ENCODE results near the gene RXRA. TPM values are rescaled to one million over a fixed set of nuclear protein-coding genes. Genes with fewer than 3 reads are reported as not detected.

Gene RXRA
- total RNA-seq, 6 donors from 2014 or later: 43.8 to 92.7 (median 74.1) TPM

DNA sequence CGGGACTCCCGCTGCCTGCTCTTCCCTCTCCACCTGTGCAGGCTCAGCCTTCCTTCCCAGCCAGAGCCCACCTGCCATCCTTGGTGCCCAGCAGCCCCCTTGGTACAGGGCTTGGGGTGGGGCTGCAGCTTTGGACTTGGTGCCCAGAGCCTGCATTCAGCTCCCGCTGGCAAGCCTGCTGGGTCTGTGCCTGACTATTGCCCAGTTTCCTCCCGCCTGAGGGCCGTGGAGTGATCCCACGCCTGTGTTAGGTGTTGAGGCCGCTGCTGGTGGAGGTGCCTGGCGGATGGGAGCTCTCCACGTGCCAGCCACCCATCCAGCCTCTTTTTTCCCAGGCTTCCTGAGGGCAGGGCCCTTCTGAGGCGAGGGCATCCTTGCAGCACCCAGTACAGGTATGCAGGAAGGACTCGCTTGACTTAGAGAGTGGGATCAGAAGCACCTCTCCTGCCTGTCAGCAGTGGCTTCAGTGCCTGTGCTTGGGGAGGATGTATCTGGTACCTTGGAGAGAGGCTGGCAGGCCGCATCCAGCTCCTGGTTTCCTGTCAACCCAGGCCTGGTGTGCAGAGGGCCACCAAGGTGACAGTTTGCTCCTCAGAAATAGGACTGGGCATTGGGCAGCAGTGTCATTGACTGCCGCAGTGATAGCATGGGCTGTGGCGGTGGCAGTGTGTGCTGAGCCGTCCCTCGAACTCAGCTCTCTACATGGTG lies 7.8 kb downstream of the RXRA start:
- Histone ChIP-seq H3K9me3 (no peaks in the 10 kb centered on the region), H3K27me3 (no peaks in the 10 kb centered on the region), H3K36me3 (no peaks in the 10 kb centered on the region), H3K27ac (peak overlapping the region in 1 of 4 donors; percentile 40), H3K4me1 (peaks cover 78 to 95% (median 80%) of the 10 kb centered on the region in 4 donors), H3K4me3 (no peak overlapping the region)
- ATAC-seq (ENCODE audit: low FRiP score in 2 of 2): no peak
- DNase-seq: no peak
- TF ChIP-seq EP300 (IDR thresholded peaks at IDR 0.05) (no peak), POLR2A (IDR thresholded peaks at IDR 0.05) (no peak), POLR2AphosphoS5 (IDR thresholded peaks at IDR 0.05) (no peak)
- TF ChIP-seq, protein P1, sequence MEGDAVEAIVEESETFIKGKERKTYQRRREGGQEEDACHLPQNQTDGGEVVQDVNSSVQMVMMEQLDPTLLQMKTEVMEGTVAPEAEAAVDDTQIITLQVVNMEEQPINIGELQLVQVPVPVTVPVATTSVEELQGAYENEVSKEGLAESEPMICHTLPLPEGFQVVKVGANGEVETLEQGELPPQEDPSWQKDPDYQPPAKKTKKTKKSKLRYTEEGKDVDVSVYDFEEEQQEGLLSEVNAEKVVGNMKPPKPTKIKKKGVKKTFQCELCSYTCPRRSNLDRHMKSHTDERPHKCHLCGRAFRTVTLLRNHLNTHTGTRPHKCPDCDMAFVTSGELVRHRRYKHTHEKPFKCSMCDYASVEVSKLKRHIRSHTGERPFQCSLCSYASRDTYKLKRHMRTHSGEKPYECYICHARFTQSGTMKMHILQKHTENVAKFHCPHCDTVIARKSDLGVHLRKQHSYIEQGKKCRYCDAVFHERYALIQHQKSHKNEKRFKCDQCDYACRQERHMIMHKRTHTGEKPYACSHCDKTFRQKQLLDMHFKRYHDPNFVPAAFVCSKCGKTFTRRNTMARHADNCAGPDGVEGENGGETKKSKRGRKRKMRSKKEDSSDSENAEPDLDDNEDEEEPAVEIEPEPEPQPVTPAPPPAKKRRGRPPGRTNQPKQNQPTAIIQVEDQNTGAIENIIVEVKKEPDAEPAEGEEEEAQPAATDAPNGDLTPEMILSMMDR (IDR thresholded peaks at IDR 0.05): no peak
- WGBS, 2 donors: 74 to 100% methylated on average over 6 to 14 of the region's 16 CpGs

DNA sequence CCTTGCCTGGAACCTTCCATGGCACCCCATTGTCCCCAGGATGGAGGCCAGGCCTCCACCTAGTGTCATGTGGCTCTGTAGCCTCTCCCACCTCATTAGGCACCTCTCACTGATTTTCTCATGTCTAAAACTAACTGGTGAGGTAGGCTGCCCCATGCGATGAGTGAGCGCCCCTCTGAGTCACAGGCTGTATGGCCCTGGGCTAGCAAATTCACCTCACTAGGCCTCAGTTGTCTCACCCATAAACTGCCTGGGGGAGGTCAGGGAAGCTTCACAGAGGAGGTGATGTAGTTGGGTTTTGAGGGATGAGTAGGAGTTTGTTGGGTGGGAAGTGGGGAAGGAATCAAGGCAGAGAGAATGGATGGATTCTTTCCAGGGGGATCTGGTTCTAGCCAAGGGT lies 8.8 kb downstream of the RXRA start:
- H3K9me3 ChIP-seq: no peaks in the 10 kb centered on the region
- no peak overlapping the region for H3K4me3 ChIP-seq
- ATAC-seq (ENCODE audit: low FRiP score in 2 of 2) (no peak), DNase-seq (no peak)
- peaks cover 78 to 95% (median 80%) of the 10 kb centered on the region in 4 donors for H3K4me1 ChIP-seq
- H3K36me3 ChIP-seq: no peaks in the 10 kb centered on the region
- no peaks in the 10 kb centered on the region for H3K27me3 ChIP-seq
- WGBS, 2 donors: 100% methylated on average over 2 of the region's 2 CpGs
- TF ChIP-seq POLR2AphosphoS5 (IDR thresholded peaks at IDR 0.05): no peak
- no peak for TF ChIP-seq EP300 (IDR thresholded peaks at IDR 0.05)
- TF ChIP-seq, protein P1 (IDR thresholded peaks at IDR 0.05): no peak
- TF ChIP-seq POLR2A (IDR thresholded peaks at IDR 0.05): no peak
- no peak overlapping the region for H3K27ac ChIP-seq

DNA sequence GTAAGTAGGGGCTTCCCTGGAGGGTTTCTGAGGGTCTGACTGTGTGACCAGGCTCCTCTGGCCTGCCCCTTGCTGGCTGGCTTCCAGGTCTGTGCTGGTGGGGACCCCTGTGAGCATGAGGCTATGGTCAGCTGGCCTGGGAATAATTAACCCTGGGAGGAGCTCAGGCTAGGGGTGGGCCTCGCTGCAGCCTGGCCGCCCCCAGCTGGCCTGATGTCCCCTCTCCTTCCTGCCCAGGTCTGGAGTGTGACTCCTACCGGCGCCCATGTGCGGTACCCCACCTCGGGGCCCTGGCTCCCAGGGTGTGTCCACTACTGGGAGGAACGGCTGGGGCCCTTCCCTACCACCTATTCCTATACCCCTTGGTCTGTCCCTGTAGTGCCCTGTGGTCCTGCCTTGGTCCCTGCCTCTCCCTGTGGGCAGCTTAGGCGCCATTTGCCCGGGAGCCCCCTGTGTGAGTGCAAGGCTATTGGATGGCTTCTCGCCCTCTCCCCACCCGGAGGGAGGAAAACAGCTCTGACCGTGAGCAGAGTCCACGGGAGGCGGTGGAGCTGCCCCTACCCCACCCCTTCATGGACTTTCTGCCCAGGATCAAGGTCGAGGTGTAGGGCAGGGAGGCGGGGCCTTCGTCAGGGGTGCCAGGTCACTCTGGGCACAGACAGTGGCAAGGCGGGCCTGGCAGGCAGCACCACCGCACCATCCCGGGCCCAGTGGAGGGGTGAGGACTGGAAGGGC lies 9.4 kb downstream of the RXRA start:
- DNase-seq (peak in 1 of 2 donors; percentile 77), ATAC-seq (ENCODE audit: low FRiP score in 2 of 2) (no peak)
- Histone ChIP-seq H3K9me3 (no peaks in the 10 kb centered on the region), H3K27me3 (no peaks in the 10 kb centered on the region), H3K36me3 (no peaks in the 10 kb centered on the region), H3K4me1 (peaks cover 79 to 95% (median 80%) of the 10 kb centered on the region in 4 donors), H3K27ac (peak overlapping the region in 1 of 4 donors; percentile 9), H3K4me3 (no peak overlapping the region)
- TF ChIP-seq POLR2A (IDR thresholded peaks at IDR 0.05) (no peak), POLR2AphosphoS5 (IDR thresholded peaks at IDR 0.05) (no peak), EP300 (IDR thresholded peaks at IDR 0.05) (no peak)
- TF ChIP-seq, protein P1 (IDR thresholded peaks at IDR 0.05): no peak
- WGBS, 2 donors: 81 to 86% methylated on average over 12 to 20 of the region's 20 CpGs

DNA sequence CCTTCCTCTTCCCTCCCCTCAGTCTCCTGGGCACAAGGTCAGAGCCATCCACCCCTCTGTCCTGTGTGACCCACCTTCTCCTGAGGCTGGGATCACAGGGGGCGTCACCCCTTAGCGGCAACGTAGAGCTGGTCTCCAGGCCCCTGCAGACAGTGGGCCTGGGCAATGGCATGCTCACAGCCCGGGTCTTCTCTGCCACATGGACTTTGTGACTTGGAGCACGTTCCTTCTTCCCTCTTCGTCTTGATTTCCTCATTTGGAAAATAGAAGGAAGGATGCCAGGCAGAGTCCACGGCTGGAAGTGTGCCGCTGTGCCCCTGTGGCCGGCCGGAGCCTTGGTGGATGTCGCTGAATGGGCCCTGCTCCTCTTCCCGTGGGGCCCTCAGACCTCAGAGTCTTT lies 10.0 kb downstream of the RXRA start:
- Histone ChIP-seq H3K27ac (peak overlapping the region in 1 of 4 donors; percentile 9), H3K9me3 (no peaks in the 10 kb centered on the region), H3K27me3 (no peaks in the 10 kb centered on the region), H3K4me3 (no peak overlapping the region), H3K4me1 (peaks cover 80 to 95% (median 82%) of the 10 kb centered on the region in 4 donors), H3K36me3 (no peaks in the 10 kb centered on the region)
- ATAC-seq (ENCODE audit: low FRiP score in 2 of 2): no peak
- DNase-seq: peak in 1 of 2 donors; percentile 49
- no peak for TF ChIP-seq EP300 (IDR thresholded peaks at IDR 0.05)
- no peak for TF ChIP-seq POLR2AphosphoS5 (IDR thresholded peaks at IDR 0.05)
- TF ChIP-seq, protein P1 (IDR thresholded peaks at IDR 0.05): no peak
- TF ChIP-seq POLR2A (IDR thresholded peaks at IDR 0.05): no peak
- WGBS, 2 donors: 69 to 71% methylated on average over 5 to 12 of the region's 12 CpGs

All from upper lobe of left lung (tissue), 6 donors.